CD14-positive monocyte (primary cell): ENCODE measurements around the gene PLCL2. TPM values are rescaled to one million over a fixed set of nuclear protein-coding genes. Genes with fewer than 3 reads are reported as not detected.

Experiments used
- DNase-seq, 3 donors: peaks; one replicate each; pipeline ENCODE4 v3.0.0-alpha.2; 2011 to 2022
- H2AFZ ChIP-seq: 2 replicates; pipeline ENCODE4 v1.6.0; 2012; ENCODE audit warnings: mild to moderate bottlenecking, low read depth, low read length, inconsistent platforms; ENCODE audit not compliant: insufficient read depth, poor library complexity, severe bottlenecking
- H3K27ac ChIP-seq, 2 donors: 1 replicate in 1 of 2; 2 replicates in 1 of 2; pipeline ENCODE4 v1.5.1; 2012 to 2013; ENCODE audit warnings: low read length in 2 of 2, control low read depth in 1 of 2, inconsistent platforms in 1 of 2, low read depth in 1 of 2, mild to moderate bottlenecking in 1 of 2
- H3K27me3 ChIP-seq, 2 donors: one replicate each; pipeline versions ENCODE4 v1.6.0 to v1.6.1; 2011 to 2013; ENCODE audit warnings: low read length in 2 of 2; ENCODE audit not compliant: control insufficient read depth in 2 of 2, insufficient read depth in 2 of 2
- H3K36me3 ChIP-seq, 2 donors: replicated peaks in 1 of 2; 1 replicate in 1 of 2; 2 replicates in 1 of 2; pipeline versions ENCODE4 v1.5.1 to v1.6.1; 2012 to 2013; ENCODE audit warnings: low read length in 2 of 2, control low read depth in 1 of 2, inconsistent platforms in 1 of 2, mild to moderate bottlenecking in 1 of 2; ENCODE audit not compliant: insufficient read depth in 2 of 2, control insufficient read depth in 1 of 2
- H3K4me1 ChIP-seq, 2 donors: 1 replicate in 1 of 2; 2 replicates in 1 of 2; pipeline versions ENCODE4 v1.5.1 to v1.6.1; 2012 to 2013; ENCODE audit warnings: low read length in 2 of 2, control low read depth in 1 of 2, inconsistent platforms in 1 of 2, mild to moderate bottlenecking in 1 of 2, moderate library complexity in 1 of 2; ENCODE audit not compliant: insufficient read depth in 2 of 2, control insufficient read depth in 1 of 2
- H3K4me2 ChIP-seq: replicated peaks from 2 replicates; pipeline ENCODE3; 2012; ENCODE audit warnings: low read length, moderate library complexity, mild to moderate bottlenecking; ENCODE audit not compliant: poor library complexity, severe bottlenecking; ENCODE audit errors: extremely low read depth
- H3K4me3 ChIP-seq, 3 experiments: fragments of 200-600 bp in 1 of 3; sonication (generic) in 1 of 3; replicated peaks in 1 of 3; 1 replicate in 2 of 3; 2 replicates in 1 of 3; pipeline ENCODE4 v1.5.1; 2011 to 2013; ENCODE audit warnings: low read length in 3 of 3, mild to moderate bottlenecking in 3 of 3, control low read depth in 2 of 3, low read depth in 2 of 3, inconsistent platforms in 1 of 3, moderate library complexity in 1 of 3
- H3K79me2 ChIP-seq: 2 replicates; pipeline ENCODE4 v1.6.0; 2012; ENCODE audit warnings: mild to moderate bottlenecking, control low read depth, inconsistent platforms, low read length, moderate library complexity; ENCODE audit not compliant: insufficient read depth
- H3K9ac ChIP-seq: 2 replicates; pipeline ENCODE4 v1.6.0; 2017; ENCODE audit warnings: low read length, mild to moderate bottlenecking; ENCODE audit not compliant: insufficient read depth, poor library complexity, severe bottlenecking
- H3K9me3 ChIP-seq, 2 donors: replicated peaks in 1 of 2; 1 replicate in 1 of 2; 2 replicates in 1 of 2; pipeline versions ENCODE4 v1.5.1 to v1.6.1; 2012 to 2013; ENCODE audit warnings: low read length in 2 of 2, control low read depth in 1 of 2; ENCODE audit not compliant: control insufficient read depth in 1 of 2, insufficient read depth in 1 of 2
- H4K20me1 ChIP-seq: 2 replicates; pipeline ENCODE4 v1.6.0; 2012; ENCODE audit warnings: mild to moderate bottlenecking, low read length, control low read depth, moderate library complexity; ENCODE audit not compliant: insufficient read depth
- H3K27ac Mint-ChIP-seq, 7 donors: one replicate each; pipeline ENCODE4 v1.8.0; 2020; ENCODE audit warnings: mild to moderate bottlenecking in 7 of 7, mixed read lengths in 7 of 7, moderate library complexity in 6 of 7, inconsistent platforms in 2 of 7
- H3K27me3 Mint-ChIP-seq, 3 donors: one replicate each; pipeline ENCODE4 v1.8.0; 2021 to 2022; ENCODE audit warnings: low read depth in 3 of 3, mild to moderate bottlenecking in 3 of 3, mixed read lengths in 3 of 3, moderate library complexity in 3 of 3, inconsistent platforms in 1 of 3
- H3K36me3 Mint-ChIP-seq, 2 donors: one replicate each; pipeline ENCODE4 v1.8.0; 2020; ENCODE audit warnings: mixed read lengths in 2 of 2, inconsistent platforms in 1 of 2, mild to moderate bottlenecking in 1 of 2
- H3K4me1 Mint-ChIP-seq: one replicate; pipeline ENCODE4 v1.8.0; 2020; ENCODE audit warnings: mild to moderate bottlenecking, mixed read lengths
- H3K4me3 Mint-ChIP-seq, 2 donors: one replicate each; pipeline ENCODE4 v1.8.0; 2020; ENCODE audit warnings: mild to moderate bottlenecking in 2 of 2, mixed read lengths in 2 of 2, moderate library complexity in 1 of 2
- H3K9me3 Mint-ChIP-seq, 7 donors: one replicate each; pipeline ENCODE4 v1.8.0; 2020 to 2022; ENCODE audit warnings: mixed read lengths in 7 of 7, mild to moderate bottlenecking in 6 of 7, moderate library complexity in 6 of 7, inconsistent platforms in 2 of 7
- CTCF ChIP-seq: fragments of 200-600 bp; IDR thresholded peaks from one replicate; pipeline ENCODE4 v1.8.0; 2022; ENCODE audit warnings: antibody characterized with exemption, mild to moderate bottlenecking
- WGBS: methylation state at CpG from one replicate; pipeline ENCODE4 v1.1.5; 2013; ENCODE audit warnings: missing lambda C conversion rate; ENCODE audit not compliant: insufficient coverage; 5-methylcytosine and 5-hydroxymethylcytosine counted together
- intact Hi-C, 2 donors: fragments of 100-400 bp; cut with micrococcal nuclease; formaldehyde crosslinking; loops; one replicate each; pipeline versions ENCODE4 v1.15.0 to v1.15.1; 2023
- polyA plus RNA-seq, 3 donors: library from polyadenylated mRNA; depleted of rRNA in 1 of 3; unstranded in 2 of 3; stranded (reverse) in 1 of 3; fragments of 300-500 nt in 2 of 3; fragments of >200 nt in 1 of 3; fragmentation: Illumina TruSeq in 2 of 3; gene quantifications; 1 replicate in 2 of 3; 2 replicates in 1 of 3; pipeline ENCODE4 v1.2.3, GENCODE V29; 2012 to 2021

The PLCL2 gene
- polyA plus RNA-seq, 3 donors: 18.8 to 32.5 (median 26.8) TPM

DNA sequence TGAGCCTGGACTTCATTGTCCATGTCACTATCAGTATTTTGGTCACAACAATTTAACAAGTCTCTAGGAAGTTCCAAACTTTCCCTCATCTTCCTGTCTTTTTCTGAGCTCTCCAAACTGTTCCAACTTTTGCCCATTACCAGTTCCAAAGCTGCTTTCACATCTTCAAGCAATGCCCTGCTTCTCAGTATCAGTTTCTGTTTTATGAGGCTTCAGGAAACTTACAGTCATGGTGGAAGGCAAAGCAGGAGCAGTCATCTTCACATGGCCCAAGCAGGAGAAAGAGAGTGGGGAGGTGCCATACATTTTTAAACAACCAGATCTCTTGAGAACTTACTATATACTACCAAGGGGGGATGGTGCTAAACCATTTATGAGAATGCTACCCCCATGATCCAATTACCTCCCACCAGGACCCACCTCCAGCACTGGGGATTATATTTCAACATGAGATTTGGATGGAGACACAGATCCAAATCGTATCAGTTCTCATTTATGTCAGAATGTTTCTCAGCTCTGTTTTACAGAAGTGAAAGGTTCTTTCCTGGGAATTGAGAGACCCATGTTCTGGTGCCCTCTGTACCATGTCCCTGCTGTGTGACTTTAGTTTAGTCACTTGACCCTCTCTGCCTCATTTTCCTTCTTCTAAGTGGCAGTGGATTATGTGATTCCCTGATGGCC, 169.7 kb downstream of the PLCL2 start:
- no peaks in the 10 kb centered on the region for H3K27me3 ChIP-seq
- peaks cover 33 to 41% of the 10 kb centered on the region in 2 donors for H3K36me3 Mint-ChIP-seq
- no peak overlapping the region for H3K4me2 ChIP-seq
- H4K20me1 ChIP-seq: peaks cover 41% of the 10 kb centered on the region
- peaks cover 5 to 34% of the 10 kb centered on the region in 2 donors for H3K36me3 ChIP-seq
- H3K9me3 ChIP-seq: no peaks in the 10 kb centered on the region
- H3K27ac Mint-ChIP-seq: peak overlapping the region in 5 of 7 donors; percentile 1 to 70 (median 49)
- H3K27ac ChIP-seq: peak overlapping the region in 1 of 2 donors; percentile 56
- TF ChIP-seq CTCF: no peak
- H3K4me3 Mint-ChIP-seq: no peak overlapping the region
- H3K4me1 Mint-ChIP-seq: peaks cover 46% of the 10 kb centered on the region
- H3K79me2 ChIP-seq: no peaks in the 10 kb centered on the region
- no peaks in the 10 kb centered on the region for H3K27me3 Mint-ChIP-seq
- no peaks in the 10 kb centered on the region for H3K9me3 Mint-ChIP-seq
- intact Hi-C loops: no loop called here
- H3K4me3 ChIP-seq: no peak overlapping the region
- H3K4me1 ChIP-seq: peaks cover 38 to 44% of the 10 kb centered on the region in 2 donors
- H2AFZ ChIP-seq: no peak overlapping the region
- no CpG with 5 or more reads among the region's 1 CpG for WGBS
- no peak for DNase-seq
- no peak overlapping the region for H3K9ac ChIP-seq

GRCh38 chr3:17054982-17055343, 170.2 kb downstream of the PLCL2 start:
- intact Hi-C loops: no loop called here
- Histone ChIP-seq H3K27ac (no peak overlapping the region), H3K9me3 (no peaks in the 10 kb centered on the region), H4K20me1 (peaks cover 46% of the 10 kb centered on the region), H3K9ac (no peak overlapping the region), H3K36me3 (peaks cover 10 to 39% of the 10 kb centered on the region in 2 donors), H3K4me1 (peaks cover 36 to 39% of the 10 kb centered on the region in 2 donors), H3K27me3 (no peaks in the 10 kb centered on the region), H3K4me3 (no peak overlapping the region), H3K79me2 (no peaks in the 10 kb centered on the region), H3K4me2 (no peak overlapping the region), H2AFZ (no peak overlapping the region)
- H3K4me3 Mint-ChIP-seq: no peak overlapping the region
- H3K4me1 Mint-ChIP-seq: peaks cover 41% of the 10 kb centered on the region
- no peaks in the 10 kb centered on the region for H3K9me3 Mint-ChIP-seq
- H3K27me3 Mint-ChIP-seq: no peaks in the 10 kb centered on the region
- TF ChIP-seq CTCF: no peak
- H3K36me3 Mint-ChIP-seq: peaks cover 39 to 47% of the 10 kb centered on the region in 2 donors
- no peak for DNase-seq
- peak overlapping the region in 2 of 7 donors; percentile 10 to 70 for H3K27ac Mint-ChIP-seq
